GM21619 (cell line): ENCODE data around the gene PPP3CA.
A peak's percentile ranks its signal among the peaks of the same experiment; 100 is the strongest.
"Not testable (repeated sequence)": the region's sequence is repeated elsewhere in the genome, so short reads cannot be mapped to it uniquely, and the experiment has no call there.

Experiments used
- ATAC-seq: cut with Tn5 transposase; IDR thresholded peaks from one replicate; pipeline ENCODE4 v1.9.1; 2021; ENCODE audit not compliant: unreplicated experiment

Gene PPP3CA

GRCh38 chr4:101114936-101115372 lies 232.4 kb downstream of the PPP3CA start:
- no peak for ATAC-seq

- ATAC-seq = no peak
These were observed 242.8 kb downstream of the PPP3CA start for GRCh38 chr4:101104312-101105052.

GRCh38 chr4:101103381-101104142 lies 243.8 kb downstream of the PPP3CA start:
- ATAC-seq = peak; percentile 88

- no peak for ATAC-seq
These were observed 245.1 kb downstream of the PPP3CA start for GRCh38 chr4:101102114-101102742.

GRCh38 chr4:101101072-101101471 lies 246.3 kb downstream of the PPP3CA start:
- ATAC-seq = no peak

GRCh38 chr4:101098666-101099400 lies 248.5 kb downstream of the PPP3CA start:
- ATAC-seq = no peak

- ATAC-seq = not testable (repeated sequence)
These were observed 254.7 kb downstream of the PPP3CA start for GRCh38 chr4:101092609-101093008.

GRCh38 chr4:101089168-101089567 lies 258.2 kb downstream of the PPP3CA start:
- ATAC-seq = no peak

- no peak for ATAC-seq
These were observed 260.3 kb downstream of the PPP3CA start for GRCh38 chr4:101086801-101087586.

- no peak for ATAC-seq
These were observed 264.2 kb downstream of the PPP3CA start for GRCh38 chr4:101083131-101083530.

- ATAC-seq = no peak
These were observed 265.5 kb downstream of the PPP3CA start for GRCh38 chr4:101081695-101082369.

- ATAC-seq = no peak
These were observed 266.2 kb downstream of the PPP3CA start for GRCh38 chr4:101081166-101081565.

GRCh38 chr4:101078950-101079349 lies 268.4 kb downstream of the PPP3CA start:
- no peak for ATAC-seq

- ATAC-seq = no peak
These were observed 271.3 kb downstream of the PPP3CA start for GRCh38 chr4:101076032-101076431.

- ATAC-seq = no peak
These were observed 271.8 kb downstream of the PPP3CA start for GRCh38 chr4:101075536-101075935.

- ATAC-seq = no peak
These were observed 273.0 kb downstream of the PPP3CA start for GRCh38 chr4:101074326-101074725.

- ATAC-seq = no peak
These were observed 276.1 kb downstream of the PPP3CA start for GRCh38 chr4:101071241-101071640.

GRCh38 chr4:101068115-101068514 lies 279.2 kb downstream of the PPP3CA start:
- no peak for ATAC-seq

GRCh38 chr4:101067383-101067782 lies 279.9 kb downstream of the PPP3CA start:
- no peak for ATAC-seq
